Ovary (tissue), 9 donors: ENCODE data around the gene DCTD. TPM values are rescaled to one million over a fixed set of nuclear protein-coding genes. Genes with fewer than 3 reads are reported as not detected.

ENCODE experiments used
- DNase-seq, 5 donors: peaks; one replicate each; pipeline ENCODE4 v3.0.0-alpha.2; 2019 to 2020
- H3K27ac ChIP-seq, 2 donors: fragments of 200-600 bp; one replicate each; pipeline versions ENCODE4 v1.5.1 to v1.8.0; 2019 to 2022
- H3K27me3 ChIP-seq: fragments of 200-600 bp; one replicate; pipeline ENCODE4 v1.8.0; 2022
- H3K36me3 ChIP-seq: fragments of 200-600 bp; sonication (generic); one replicate; pipeline ENCODE4 v1.5.1; 2019
- H3K4me1 ChIP-seq: one replicate; pipeline ENCODE4 v1.8.1; 2013; ENCODE audit warnings: mild to moderate bottlenecking, moderate library complexity; ENCODE audit not compliant: insufficient read depth
- H3K4me3 ChIP-seq: fragments of 200-600 bp; sonication (generic); one replicate; pipeline ENCODE4 v1.5.1; 2017
- H3K9me3 ChIP-seq, 2 donors: fragments of 200-600 bp in 1 of 2; sonication (generic) in 1 of 2; one replicate each; pipeline versions ENCODE4 v1.5.1 to v1.8.1; 2013 to 2019; ENCODE audit warnings: mild to moderate bottlenecking in 1 of 2, moderate library complexity in 1 of 2
- EP300 ChIP-seq: sonication (generic); formaldehyde crosslinking; IDR thresholded peaks from one replicate; pipeline ENCODE4 v1.6.1; 2017; ENCODE audit warnings: antibody characterized with exemption
- POLR2A ChIP-seq: fragments of 450-650 bp; IDR thresholded peaks from one replicate; pipeline ENCODE4 v1.6.1; 2017; ENCODE audit warnings: antibody characterized with exemption, mild to moderate bottlenecking, moderate library complexity
- WGBS, 3 donors: extraction: QIAGEN DNeasy Blood & Tissue Kit in 1 of 3; methylation state at CpG; one replicate each; pipeline versions ENCODE4 v1.1.5 to v1.1.7; 2013 to 2017; 5-methylcytosine and 5-hydroxymethylcytosine counted together
- intact Hi-C, 4 donors: fragments of 100-400 bp; cut with DNase I; formaldehyde crosslinking; loops; one replicate each; pipeline versions ENCODE4 v1.11.0 to v1.15.1; 2022 to 2023
- polyA plus RNA-seq, 2 donors: library from polyadenylated mRNA; stranded (reverse); fragments of 200-250 nt in 1 of 2; fragments of 350-450 nt in 1 of 2; fragmentation: Illumina TruSeq in 1 of 2; extraction: RNeasy Lipid Tissue Mini Kit (QIAGEN cat#74804) in 1 of 2; gene quantifications; one replicate each; pipeline ENCODE4 v1.2.3, GENCODE V29; 2013 to 2014
- total RNA-seq, 7 donors: library from RNA; depleted of rRNA in 2 of 7; stranded (reverse); fragments of >200 nt in 2 of 7; fragmentation: NEBNext Ultra II Directional in 3 of 7; extraction: Animal tissue kit (Norgen Biotek cat#: 25700) in 3 of 7; gene quantifications; one replicate each; pipeline versions ENCODE4 v1.1.0 to v1.2.4, GENCODE V29; 2016 to 2023
- TF ChIP-seq, protein P1 (sequence below), 3 donors: fragments of 450-650 bp in 2 of 3; fragments of 200-600 bp in 1 of 3; IDR thresholded peaks; one replicate each; pipeline versions ENCODE4 v1.5.1 to v1.8.0; 2016 to 2022; ENCODE audit warnings: antibody characterized with exemption in 3 of 3, mild to moderate bottlenecking in 1 of 3
- donor health status: DM: no; HTN: no; CAD: no; lungs with moderate emphysema.
- donor health status: DM: no; HTN: no; CAD: no.
- donor health status: Bipolar disorder and iron deficiency.
- donor health status: DM: yes; HTN: yes; CAD: no.
- donor health status: DM: no; HTN: no; CAD: no.
- donor health status: DM: yes; HTN: yes; CAD: no.

DCTD gene
- total and polyA plus RNA-seq, 9 donors = 34.1 to 272 (median 91.6) TPM

DNA sequence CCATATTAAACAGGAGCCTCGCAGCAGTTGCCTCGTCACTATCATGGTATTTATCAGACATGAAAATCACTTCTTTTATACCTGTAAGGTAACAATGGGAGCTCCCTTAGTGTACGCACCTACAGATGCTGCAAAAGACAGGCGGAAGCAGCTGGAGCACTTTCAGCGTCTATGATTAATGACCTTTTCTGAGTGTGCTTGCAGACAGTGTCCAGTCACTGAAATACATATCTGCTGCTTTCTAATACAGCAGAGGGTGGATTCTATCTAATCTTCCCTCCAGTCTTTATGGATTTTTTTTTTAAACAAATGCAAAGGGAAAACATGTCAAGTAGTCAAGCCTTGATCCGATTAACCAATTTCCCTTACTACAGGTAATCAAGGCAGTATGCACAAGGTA is 24.1 kb downstream of the DCTD start:
- TF ChIP-seq EP300 = no peak
- TF ChIP-seq POLR2A = no peak
- TF ChIP-seq, protein P1, sequence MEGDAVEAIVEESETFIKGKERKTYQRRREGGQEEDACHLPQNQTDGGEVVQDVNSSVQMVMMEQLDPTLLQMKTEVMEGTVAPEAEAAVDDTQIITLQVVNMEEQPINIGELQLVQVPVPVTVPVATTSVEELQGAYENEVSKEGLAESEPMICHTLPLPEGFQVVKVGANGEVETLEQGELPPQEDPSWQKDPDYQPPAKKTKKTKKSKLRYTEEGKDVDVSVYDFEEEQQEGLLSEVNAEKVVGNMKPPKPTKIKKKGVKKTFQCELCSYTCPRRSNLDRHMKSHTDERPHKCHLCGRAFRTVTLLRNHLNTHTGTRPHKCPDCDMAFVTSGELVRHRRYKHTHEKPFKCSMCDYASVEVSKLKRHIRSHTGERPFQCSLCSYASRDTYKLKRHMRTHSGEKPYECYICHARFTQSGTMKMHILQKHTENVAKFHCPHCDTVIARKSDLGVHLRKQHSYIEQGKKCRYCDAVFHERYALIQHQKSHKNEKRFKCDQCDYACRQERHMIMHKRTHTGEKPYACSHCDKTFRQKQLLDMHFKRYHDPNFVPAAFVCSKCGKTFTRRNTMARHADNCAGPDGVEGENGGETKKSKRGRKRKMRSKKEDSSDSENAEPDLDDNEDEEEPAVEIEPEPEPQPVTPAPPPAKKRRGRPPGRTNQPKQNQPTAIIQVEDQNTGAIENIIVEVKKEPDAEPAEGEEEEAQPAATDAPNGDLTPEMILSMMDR (IDR thresholded peaks at IDR 0.05) = no peak
- no peak overlapping the region for H3K27ac ChIP-seq
- H3K36me3 ChIP-seq = no peaks in the 10 kb centered on the region
- no peak overlapping the region for H3K4me3 ChIP-seq
- no peaks in the 10 kb centered on the region for H3K27me3 ChIP-seq
- 89 to 92% (median 91%) methylated on average over 6 of the region's 6 CpGs for WGBS, 3 donors
- intact Hi-C loops = no loop called here
- no peaks in the 10 kb centered on the region for H3K9me3 ChIP-seq
- DNase-seq = no peak
- H3K4me1 ChIP-seq = no peaks in the 10 kb centered on the region

DNA sequence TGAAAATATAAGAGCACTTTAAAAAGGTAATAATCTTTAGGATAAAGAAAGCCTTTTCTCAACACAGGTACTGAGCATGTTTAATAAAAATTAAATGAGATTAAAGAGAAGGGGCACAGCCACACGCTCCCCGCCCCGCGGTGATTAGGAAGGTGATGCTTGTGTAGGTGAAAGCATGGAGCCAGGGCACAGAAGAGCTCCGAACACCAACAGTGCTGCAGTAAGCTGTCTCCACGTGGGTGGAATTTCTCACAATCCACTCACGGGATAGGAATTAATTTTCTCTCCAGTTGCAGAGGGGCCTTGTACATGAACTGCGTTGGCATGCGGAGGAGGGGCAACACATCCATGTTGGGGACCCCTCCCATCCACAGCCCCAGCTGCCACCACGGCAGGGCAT is 27.0 kb downstream of the DCTD start:
- no peaks in the 10 kb centered on the region for H3K9me3 ChIP-seq
- TF ChIP-seq POLR2A (no peak), EP300 (no peak)
- TF ChIP-seq, protein P1 (IDR thresholded peaks at IDR 0.05) = no peak
- no peak overlapping the region for H3K27ac ChIP-seq
- H3K4me3 ChIP-seq = no peak overlapping the region
- H3K36me3 ChIP-seq = no peaks in the 10 kb centered on the region
- peaks cover 3% of the 10 kb centered on the region for H3K4me1 ChIP-seq
- no peak for DNase-seq
- intact Hi-C loops = no loop called here
- 82 to 89% (median 87%) methylated on average over 10 of the region's 10 CpGs for WGBS, 3 donors
- H3K27me3 ChIP-seq = no peaks in the 10 kb centered on the region

DNA sequence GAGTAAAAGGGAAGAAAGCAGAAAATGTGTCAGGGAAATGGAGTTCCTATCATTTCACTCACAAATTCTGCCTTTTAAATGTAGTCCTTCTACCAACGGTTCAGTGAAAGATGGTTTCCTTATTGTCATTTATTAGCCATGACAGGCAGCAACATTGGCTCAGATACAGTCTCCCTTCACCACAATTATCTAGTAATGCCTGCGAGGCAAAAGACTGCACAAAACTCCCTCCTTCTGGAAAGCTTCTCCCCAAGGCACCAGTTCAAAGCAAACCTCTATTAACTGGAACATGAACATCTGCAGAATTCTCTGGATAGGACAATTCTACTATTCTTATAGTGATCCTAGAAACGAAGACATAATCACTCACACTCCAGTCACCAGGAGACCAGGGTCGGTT is 28.3 kb downstream of the DCTD start:
- Histone ChIP-seq H3K27ac (no peak overlapping the region), H3K36me3 (no peaks in the 10 kb centered on the region), H3K9me3 (no peaks in the 10 kb centered on the region), H3K27me3 (no peaks in the 10 kb centered on the region), H3K4me3 (no peak overlapping the region), H3K4me1 (peaks cover 3% of the 10 kb centered on the region)
- no peak for DNase-seq
- 46 to 60% (median 49%) methylated on average over 4 of the region's 4 CpGs for WGBS, 3 donors
- intact Hi-C loops = no loop called here
- TF ChIP-seq POLR2A (no peak), EP300 (no peak)
- TF ChIP-seq, protein P1 (IDR thresholded peaks at IDR 0.05) = no peak

DNA sequence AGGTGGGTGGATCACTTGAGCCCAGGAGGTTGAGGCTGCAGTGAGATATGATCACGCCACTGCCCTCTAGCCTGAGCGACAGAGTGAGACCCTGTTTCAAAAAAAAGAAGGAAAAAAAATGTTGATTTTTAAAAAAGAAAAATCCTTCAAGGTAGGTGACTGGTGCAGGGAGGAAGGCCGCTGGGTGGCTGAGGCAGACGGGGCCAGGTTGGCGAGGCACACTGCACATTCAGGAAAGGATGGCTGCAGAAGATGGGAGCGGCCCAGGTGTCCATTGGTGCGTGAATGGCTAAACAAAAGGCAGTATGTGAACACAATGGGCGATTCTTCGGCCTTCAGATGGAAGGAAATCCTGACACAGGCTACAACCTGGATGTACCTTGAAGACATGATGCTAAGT is 30.4 kb downstream of the DCTD start:
- Histone ChIP-seq H3K9me3 (no peaks in the 10 kb centered on the region), H3K4me3 (no peak overlapping the region), H3K27me3 (no peaks in the 10 kb centered on the region), H3K36me3 (no peaks in the 10 kb centered on the region), H3K27ac (no peak overlapping the region), H3K4me1 (peaks cover 7% of the 10 kb centered on the region)
- intact Hi-C loops = no loop called here
- WGBS, 3 donors = 97 to 99% (median 98%) methylated on average over 9 of the region's 9 CpGs
- DNase-seq = no peak
- TF ChIP-seq, protein P1 (IDR thresholded peaks at IDR 0.05) = no peak
- TF ChIP-seq POLR2A (no peak), EP300 (no peak)

DNA sequence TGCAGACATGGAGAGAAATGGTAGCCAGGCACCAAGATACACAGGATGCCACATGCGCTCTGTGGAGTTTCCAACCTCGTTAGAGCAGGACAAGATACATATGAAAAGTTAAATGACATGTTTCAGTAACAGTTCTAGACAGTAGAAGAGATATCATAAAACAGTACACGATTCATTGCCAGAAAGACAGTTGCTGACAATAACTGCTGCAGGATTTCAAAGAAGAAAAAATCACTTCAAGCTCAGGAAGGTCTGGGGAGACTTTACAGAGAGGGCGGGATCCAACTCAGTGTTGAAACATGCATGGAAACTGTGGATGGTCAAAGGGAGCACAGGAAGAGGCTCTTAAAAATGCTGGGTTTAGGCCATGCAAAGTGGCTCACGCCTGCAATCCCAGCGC is 31.0 kb downstream of the DCTD start:
- intact Hi-C loops = no loop called here
- H3K27me3 ChIP-seq = no peaks in the 10 kb centered on the region
- H3K9me3 ChIP-seq = no peaks in the 10 kb centered on the region
- no peaks in the 10 kb centered on the region for H3K36me3 ChIP-seq
- no peak overlapping the region for H3K27ac ChIP-seq
- TF ChIP-seq POLR2A (no peak), EP300 (no peak)
- TF ChIP-seq, protein P1 (IDR thresholded peaks at IDR 0.05) = no peak
- H3K4me3 ChIP-seq = no peak overlapping the region
- DNase-seq = no peak
- peaks cover 7% of the 10 kb centered on the region for H3K4me1 ChIP-seq
- WGBS, 3 donors = 59 to 68% (median 63%) methylated on average over 6 of the region's 6 CpGs
